ENCODE results near the gene FSIP1.

FSIP1 gene

DNA sequence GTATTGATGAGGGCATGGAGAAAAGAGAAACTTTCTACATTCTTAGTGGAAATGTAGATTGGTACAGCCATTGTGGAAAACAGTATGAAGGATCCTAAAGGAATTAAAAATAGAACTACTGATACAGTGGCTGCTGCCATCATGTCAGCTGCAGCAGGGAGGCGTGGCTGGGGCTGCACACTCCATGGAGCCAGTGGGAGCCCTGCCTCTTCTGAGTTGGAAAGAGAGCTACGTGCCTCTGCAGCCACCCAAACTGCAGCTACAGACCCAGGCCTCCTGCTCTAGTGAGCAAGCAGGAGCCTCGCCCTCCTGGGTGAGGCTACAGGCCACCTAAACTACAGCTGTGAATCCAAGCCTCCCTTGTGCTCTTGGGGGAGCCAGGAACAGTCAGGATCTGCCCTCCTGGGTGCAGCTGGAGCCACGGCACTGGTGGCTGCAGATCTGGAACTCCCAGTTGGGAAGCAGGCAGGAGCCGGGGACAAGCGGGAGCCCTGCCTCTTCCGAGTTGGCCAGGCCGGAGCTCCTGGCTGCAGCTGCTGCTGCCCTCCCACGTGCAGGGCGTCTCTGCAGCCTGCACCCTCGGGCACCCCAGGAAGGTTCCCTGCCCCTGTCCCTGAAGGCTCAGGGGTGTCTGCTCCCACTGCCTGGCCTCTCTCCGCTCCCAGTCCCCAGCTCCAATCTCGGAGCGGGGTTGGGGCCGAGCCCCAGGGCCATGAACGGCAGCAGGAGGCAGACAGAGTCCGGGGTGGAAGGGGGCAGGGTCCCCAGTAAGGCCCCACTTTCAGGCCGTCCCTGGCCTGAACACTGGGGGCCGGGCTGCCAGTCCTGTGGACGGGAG, 137.3 kb downstream of the FSIP1 start:
- no peak for DNase-seq (ENCODE audit: low read depth)

DNA sequence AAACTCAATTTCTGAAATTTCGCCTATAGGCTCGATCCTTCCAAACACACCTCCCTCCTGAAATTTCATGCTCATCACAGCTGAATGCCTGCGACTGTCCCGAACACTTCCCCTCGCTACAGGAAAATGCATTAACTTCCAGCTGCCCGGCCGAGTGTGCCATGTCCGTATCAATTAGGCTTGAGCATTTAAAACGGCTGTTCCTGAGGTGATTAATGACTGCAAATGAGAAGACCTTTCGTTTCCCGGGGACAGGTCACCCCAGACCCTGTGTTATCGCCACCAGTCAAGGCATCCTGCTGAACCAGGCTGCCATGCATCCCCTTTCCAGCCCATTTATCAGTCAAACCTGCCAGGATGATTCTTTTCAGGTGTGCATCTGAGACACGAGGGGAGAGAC, 138.5 kb downstream of the FSIP1 start:
- no peak for DNase-seq (ENCODE audit: low read depth)

DNA sequence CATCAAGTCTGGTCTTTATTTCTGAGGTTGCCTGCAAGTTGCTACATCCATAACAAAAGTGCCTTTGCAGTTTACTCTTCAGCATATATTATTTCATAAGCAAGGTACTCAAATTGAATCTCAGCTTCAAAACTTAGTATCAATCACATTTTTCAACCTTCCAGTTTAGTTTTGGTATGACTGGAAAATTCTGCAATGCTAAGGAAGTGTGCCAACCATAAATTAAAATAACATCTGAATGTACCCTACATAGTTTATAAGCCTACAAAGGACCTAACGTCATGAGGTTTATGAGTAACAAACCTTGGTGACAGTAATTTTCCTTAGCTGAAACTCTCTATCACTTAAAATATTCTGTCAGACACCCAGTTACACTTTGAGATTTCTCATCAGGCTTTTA, 138.9 kb downstream of the FSIP1 start:
- DNase-seq (ENCODE audit: low read depth): no peak

DNA sequence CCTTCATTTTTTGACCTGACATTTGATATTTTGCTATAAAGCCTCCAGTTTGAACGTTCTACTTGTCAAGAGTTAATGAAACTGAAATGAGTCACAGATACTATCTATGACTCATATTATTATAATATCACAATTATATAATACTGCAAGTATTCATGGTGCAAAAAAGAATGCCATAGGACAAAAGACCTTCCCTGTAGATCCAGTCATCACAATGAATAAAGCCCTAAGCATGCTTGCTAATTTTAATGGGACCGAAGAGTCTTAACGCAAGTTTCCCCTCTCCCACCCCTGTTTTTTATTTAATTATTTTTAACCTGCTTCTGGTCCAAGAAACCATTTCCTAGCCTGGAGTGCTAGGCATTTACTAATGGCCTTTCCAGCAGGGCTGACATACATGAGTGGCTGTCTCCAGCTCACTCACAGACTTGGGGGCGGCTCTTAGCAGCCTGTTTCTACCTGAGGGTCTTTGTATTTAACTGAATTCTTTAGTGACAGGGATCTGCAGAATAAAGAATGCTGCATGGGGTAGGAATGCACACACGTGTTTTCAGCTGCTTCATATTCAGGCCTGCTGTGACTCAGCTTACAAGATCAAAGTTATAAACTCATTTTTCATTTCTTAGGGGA, 140.5 kb downstream of the FSIP1 start:
- DNase-seq (ENCODE audit: low read depth): no peak

DNA sequence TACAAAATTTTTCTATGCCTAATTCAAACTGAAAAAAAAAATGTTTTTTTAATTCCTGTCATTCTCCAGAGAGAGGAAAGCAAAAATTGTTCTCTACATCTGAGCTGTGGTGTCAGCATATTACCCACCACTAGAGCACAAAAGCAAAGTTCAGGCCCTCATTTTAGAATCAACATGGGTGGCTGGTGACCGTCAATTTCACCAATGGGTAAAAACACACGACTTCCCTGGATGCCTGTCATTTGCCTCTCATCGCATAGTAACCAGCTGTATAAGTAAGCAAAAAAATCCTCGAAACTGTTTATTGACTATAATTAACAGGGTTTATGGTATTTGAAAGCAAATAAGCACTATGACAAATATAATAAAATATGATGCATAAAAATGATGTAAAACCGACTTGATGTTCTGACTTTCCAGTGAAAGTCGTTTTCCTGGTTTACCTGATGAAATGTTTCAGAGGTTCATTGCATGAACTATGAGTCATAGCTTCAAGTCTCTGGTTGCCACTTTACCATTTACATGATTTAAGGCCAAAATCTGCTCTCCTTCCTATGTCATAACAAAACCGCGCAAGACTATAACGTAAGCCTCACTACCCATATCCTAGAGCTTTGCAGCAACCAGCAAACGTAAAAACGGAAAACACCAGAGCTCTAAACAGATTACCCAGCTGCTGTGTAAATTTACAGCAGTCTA, 141.3 kb downstream of the FSIP1 start:
- DNase-seq (ENCODE audit: low read depth): no peak

DNA sequence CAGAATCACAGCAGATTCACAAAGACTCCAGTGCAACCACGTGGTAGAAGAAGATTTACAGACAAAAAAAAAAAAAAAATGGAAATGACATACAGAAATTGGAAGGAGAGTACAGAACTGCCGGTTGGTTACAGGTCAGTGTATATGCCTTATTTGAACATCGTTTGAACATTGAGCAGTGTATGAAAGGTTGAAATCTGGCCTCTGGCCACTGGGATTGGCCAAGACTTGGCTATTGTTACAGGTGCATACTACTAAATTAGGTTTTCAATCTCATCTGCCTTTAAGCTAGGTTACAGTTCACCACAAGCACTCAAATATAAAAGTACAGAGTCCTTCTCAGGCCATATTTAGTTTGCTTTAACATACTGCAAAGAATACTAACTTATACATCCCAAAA, 142.0 kb downstream of the FSIP1 start:
- no peak for DNase-seq (ENCODE audit: low read depth)

DNA sequence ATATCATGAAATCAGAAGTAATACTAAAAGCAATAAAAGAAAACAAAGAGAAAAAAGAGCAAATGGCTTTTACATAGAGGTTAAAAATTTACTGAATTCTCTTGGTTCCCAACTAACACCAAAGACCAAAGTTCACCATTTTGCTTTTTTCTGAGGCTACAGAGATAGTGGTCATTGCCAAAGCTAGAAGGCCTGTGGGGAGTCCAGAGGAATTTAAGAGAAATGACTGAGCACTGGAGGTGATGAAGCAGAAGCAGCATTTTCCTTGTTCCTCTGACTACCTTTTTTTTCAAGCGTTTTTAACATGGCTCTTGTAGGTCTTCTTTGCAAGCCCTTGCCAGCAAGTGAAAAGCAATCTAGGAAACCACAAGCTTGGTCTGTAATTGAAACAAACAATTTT, 143.6 kb downstream of the FSIP1 start:
- DNase-seq (ENCODE audit: low read depth): no peak

DNA sequence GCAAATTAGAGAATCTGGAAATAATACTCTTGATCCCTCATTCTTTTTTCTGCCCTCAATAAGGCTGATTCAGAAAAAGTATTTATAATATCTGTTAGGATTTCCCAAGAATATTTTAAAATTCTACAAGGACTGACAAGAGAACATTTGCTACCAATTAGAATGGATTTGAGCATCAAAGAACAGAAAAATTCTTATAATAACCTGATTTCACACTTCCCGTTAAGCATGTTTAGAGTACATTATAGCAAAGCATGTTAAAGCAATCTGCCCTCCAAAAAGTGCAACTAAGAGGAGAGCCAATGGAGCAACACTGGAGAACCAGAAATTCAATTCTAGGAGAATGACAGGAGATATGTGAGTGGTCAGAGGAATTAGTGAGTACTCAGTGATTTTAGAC, 144.6 kb downstream of the FSIP1 start:
- DNase-seq (ENCODE audit: low read depth): no peak

DNA sequence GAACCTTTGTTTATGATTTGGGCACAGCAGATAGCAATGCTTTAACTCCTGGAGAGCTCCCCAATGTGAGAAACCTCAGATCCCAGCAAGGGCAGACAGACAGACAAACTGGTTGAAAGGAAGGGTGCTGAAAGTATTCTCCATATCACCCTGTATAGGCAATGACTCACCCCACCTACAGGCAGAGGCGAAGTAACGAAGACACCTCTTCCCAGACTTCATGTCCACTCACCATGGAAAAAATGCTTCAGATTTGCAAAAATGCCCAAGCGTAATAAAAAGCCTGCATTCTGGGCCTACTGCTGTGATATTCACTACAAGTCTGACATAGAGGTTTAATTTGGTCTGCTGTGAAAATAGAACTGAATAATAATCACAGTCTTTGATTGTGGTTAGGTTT, 151.3 kb downstream of the FSIP1 start:
- DNase-seq (ENCODE audit: low read depth): no peak

DNA sequence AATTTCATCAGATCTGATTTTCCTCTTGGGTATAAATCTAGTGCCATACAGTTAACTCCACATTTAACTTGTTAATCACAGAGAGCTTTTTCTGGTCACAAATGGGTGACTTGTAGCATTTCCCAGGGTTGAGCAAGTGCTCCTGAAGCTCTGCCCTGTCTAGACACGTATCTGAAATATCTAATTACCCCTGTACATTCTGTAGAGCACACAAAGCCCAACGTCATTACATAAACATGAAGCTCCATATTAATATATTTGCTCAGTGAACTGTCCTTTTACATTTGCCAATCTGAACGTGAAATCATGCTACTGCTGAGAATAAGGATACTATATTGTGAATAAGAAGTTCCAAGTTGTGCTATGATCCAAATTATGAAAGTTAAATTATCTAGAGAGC, 152.7 kb downstream of the FSIP1 start:
- no peak for DNase-seq (ENCODE audit: low read depth)

DNA sequence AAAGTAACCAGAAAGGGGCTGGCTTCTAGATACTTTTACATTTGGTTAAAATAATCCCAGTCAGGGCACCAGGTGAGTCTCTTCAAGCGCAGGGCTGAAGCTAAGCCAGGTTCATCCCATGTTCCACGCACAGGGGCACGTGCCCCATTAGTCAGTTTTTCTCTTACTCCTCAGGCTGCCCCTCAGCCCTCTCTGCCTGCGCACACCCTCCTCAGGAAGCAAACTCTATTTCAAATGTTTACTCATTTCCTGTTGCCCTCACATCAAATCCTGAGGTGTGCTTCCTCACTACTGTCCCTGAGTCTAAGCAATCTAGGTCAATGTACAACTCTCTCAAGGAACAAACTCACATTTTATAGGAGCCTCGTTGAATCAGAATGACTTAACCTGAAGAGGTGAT, 153.3 kb downstream of the FSIP1 start:
- no peak for DNase-seq (ENCODE audit: low read depth)

DNA sequence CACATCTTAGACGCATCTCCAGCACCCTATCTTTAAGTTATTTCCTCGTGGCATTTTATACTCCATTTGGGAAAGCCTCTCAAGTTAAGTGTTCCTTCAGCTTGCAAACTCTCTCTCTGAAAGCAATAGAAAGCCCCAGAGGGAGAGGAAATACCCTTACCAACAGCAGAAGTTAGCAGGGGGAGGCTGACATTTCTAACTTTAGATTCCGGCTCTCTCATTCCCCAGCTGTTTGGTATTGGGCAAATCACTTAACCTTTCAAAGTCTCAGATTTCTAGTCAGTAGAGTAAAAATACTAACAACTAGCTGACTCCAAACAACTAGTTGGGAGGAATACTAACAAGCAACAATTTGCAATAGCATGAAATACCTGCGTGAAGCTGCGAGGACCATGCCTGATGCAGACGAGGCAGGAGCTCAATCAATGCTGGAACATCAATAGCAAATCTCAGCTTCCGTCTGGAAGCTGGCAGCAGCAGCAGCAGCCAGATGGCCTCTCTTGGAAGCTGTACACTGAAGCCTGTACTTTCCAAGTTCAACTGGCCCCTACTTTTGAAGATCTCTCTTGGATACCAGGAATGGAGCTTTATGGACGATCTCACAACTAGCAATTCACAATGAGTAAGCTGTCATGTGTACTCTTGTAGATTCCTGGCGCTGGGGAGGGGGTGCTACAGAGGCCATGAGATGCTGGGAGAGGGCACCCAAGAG, 153.9 kb downstream of the FSIP1 start:
- no peak for DNase-seq (ENCODE audit: low read depth)

DNA sequence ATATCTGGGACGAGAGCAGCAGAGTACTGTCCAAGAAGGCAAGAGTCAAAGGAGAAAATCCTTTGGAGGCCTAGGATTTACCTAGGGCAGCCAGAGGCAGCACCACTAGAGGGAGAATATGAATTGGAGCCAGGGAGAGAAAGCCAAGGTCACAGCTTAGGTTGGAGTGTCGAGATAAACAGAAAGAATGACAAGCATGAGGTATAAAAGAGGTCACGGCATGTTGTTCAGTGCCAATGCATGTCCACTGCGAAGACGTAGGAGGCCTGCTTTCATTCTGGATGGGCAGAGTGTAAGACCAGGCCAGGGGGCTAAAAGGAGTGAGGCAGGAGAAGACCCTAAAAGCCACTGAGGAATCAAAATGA, 154.5 kb downstream of the FSIP1 start:
- DNase-seq (ENCODE audit: low read depth): no peak

DNA sequence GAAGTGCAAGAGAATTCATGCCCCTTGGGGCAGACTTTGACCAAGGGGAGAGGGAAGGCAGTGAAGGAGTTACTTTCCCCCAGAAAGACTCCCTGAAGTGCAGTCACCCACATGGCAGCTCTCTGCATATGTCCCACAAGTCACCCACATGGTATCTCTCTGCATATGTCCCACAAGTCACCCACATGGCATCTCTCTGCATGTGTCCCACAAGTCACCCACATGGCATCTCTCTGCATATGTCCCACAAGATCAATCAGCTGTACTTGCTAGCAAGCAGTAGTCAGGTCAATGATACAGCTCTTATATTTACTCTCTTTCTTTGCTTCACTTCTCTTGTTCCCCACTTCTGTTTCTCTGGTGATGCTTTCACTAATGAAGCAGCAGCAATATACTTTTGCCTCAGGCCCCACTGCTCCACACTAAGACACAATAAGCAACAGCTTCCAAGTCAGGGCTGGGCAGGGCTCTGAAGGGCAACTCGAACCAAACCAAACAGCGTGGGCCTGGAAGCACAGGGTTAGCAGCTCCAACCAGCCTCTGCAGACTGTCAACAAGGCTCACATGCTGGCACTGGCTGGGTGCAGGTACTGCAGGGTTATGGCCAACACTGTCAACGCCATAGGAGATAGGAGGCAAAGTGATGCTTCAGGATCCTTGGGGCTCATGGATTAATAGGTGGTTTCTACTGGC, 155.0 kb downstream of the FSIP1 start:
- no peak for DNase-seq (ENCODE audit: low read depth)

DNA sequence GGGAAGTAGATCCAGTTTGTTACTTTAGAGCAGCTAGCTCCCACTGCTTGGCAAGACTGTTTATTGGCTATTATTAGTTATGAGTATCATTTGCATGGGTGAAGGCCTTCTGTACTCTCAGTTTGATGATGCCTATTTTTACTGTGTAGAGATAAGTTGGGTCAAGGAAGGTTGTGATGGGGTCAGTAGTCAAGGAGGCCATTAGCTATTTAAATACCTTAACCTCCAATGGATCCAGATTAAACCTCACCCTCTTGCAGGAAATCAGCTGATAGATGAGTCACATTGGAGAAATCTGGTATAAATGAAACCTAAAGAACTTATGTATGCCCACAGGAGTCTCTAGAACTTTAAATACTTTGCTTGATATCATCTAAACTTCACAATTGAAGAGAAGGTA, 156.8 kb downstream of the FSIP1 start:
- no peak for DNase-seq (ENCODE audit: low read depth)

DNA sequence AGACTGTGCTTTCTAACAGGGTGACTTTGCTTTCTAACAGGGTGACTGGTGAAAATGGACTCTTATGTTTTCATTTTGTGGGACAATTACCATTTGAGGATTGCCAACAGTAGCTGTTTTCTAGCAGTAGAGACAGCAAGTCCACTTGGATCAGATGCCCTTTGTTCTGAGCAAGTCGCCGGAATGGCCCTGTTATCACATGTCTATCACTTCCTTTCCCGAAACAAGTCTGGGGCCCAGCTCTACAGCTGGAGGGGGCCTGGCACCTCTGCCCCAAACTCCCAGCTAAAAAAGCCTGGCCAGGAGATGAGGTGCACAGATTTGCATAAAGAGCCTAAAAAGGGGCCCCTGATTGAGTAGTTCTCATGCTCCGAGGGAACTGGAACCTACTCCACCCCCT, 157.2 kb downstream of the FSIP1 start:
- DNase-seq (ENCODE audit: low read depth): no peak

DNA sequence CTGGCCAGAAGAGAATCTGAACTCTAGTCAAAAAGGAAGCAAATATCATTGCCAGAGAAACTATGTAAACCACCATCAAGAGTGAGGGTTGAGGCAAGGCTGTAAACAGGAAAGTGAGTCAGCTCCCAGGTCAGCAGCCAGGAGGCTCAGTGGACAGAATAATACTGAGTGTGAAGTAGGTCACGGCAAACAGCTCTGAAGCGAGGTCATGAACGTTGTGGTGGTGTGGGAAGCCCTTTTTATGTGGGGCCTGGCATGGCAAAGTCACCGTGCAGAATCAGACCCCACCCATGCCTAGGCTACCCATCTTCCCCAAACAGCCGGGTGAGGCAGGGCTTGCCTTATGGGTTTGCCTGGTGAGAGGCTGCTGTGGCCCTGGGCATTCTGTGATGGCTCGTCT, 157.8 kb downstream of the FSIP1 start:
- DNase-seq (ENCODE audit: low read depth): no peak

DNA sequence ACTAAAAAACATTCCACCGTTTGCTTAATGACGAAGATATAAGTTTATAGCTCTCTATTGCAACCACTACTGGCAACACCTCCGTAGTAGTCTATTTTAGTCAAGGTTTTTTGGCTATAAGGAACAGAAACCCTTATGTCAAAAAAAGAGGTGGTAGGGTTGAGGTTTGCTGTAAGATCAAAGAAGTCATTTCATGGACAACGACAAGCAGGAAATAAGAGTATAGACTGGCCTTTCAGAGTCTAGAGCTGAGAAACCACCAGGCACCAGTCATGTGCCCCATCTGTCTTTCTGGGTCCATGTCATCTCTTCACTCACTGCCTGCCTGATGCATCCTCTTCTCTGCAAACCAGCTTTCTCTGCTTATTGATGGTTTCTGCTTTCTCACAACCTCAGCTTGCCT, 159.1 kb downstream of the FSIP1 start:
- DNase-seq (ENCODE audit: low read depth): no peak

DNA sequence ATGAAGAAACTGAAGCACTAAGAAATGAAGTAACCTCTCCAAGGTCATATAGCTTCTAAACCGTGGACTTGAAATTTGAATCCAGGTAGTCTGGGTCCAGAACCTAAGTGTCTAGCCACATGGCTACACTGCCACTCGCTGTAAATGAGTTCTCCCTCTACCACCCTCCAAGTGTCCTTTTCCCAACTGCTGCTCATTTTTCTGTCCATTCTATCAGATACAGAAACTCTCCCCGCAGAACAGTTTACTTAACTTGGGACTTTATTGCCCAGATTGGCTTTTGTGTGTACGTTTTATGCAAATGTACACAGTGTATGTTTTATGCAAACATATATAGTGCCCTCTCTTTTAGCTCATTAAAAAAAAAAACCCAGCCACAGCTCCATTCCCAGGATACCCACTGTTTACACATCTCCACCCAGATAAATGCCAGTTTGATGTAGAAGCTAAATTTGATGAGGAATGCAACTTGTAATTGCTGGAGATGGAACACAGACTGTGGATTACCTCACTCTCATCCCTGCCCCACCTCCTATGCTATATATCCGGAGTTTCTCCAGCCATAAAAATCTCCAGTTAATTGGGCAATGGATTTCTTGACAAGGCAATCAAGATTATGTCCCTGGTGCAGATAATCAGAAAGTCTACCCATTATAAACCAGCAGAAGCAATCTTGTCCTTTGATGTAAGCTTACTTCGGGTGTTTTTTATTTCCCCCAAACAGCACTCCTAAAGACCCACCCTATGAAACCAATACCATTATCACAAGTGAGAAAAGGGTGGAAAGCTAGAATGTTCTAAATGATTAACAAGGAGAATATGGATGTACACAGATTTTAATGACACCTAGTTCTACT, 159.8 kb downstream of the FSIP1 start:
- no peak for DNase-seq (ENCODE audit: low read depth)

DNA sequence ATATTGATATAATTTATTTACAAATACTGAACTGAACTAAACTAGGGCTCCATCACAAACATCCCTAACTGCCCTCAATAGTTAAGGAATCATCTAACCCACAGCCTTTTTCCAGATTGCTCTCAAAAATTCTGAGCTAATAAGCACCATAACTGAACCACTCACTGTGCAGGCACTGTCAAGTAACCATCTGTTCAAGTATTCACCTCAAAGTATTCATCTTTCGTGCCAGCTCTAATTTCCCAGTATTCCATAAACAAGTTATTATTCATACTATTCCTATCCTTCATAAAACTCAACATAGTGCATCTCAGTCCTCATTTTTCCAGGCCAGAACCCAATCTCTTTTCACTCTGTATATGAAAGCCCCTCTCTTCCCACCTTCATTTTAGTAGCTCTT, 160.7 kb downstream of the FSIP1 start:
- no peak for DNase-seq (ENCODE audit: low read depth)

DNA sequence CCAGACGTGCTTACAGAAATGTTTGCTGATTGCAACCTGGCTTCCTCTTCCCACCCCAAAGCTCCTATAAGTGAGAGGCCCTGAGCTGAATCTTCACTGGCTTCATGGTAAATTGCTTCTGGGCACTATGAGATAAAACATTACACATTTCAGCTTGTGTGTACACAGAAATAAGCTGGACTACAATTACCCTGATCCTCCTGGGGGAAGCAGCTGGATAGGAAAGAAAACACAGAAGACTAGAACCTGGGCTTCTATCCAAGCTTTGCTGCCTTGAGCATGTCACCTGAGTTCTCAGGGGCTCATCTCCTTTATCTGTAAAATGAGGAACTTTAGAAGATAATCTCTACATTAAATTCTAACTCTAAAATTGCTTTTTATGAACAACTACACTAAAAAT, 161.4 kb downstream of the FSIP1 start:
- DNase-seq (ENCODE audit: low read depth): no peak

All from stimulated activated CD8-positive, alpha-beta memory T cell treated with anti-CD3 and anti-CD28 coated beads, Interleukin-15, amount 100 ng/mL, for 24 hours (primary cell).